PC-9 (cell line): Measurements from ENCODE around the gene ADGRB3. TPM values are rescaled to one million over a fixed set of nuclear protein-coding genes. Genes with fewer than 3 reads are reported as not detected.
A peak's percentile ranks its signal among the peaks of the same experiment; 100 is the strongest.
"Not testable (repeated sequence)": the region's sequence is repeated elsewhere in the genome, so short reads cannot be mapped to it uniquely, and the experiment has no call there.

Experiments
- BruUV-seq: library from RNA; stranded (reverse); fragments of 400-500 nt; replicated peaks from 2 replicates; lab custom pipeline; 2021; lab: Mats Ljungman, UMichigan
- CTCF ChIA-PET: fragments of 300-600 bp; sonication (Branson Sonifier 250); formaldehyde crosslinking; loops from one replicate; lab custom pipeline; 2022; ENCODE audit warnings: antibody characterized with exemption; lab: Charles Lee
- POLR2A ChIA-PET: fragments of 300-600 bp; sonication (Branson Sonifier 250); formaldehyde crosslinking; loops from one replicate; lab custom pipeline; 2022; ENCODE audit warnings: antibody characterized with exemption; ENCODE audit not compliant: unreplicated experiment; lab: Charles Lee
- DNase-seq, 2 experiments: peaks; one replicate each; pipeline versions ENCODE4 v3.0.0 to v3.0.0-alpha.2; 2015 to 2022; ENCODE audit warnings: mixed read lengths in 1 of 2
- H2AFZ ChIP-seq: fragments of 200-600 bp; sonication (generic); 2 replicates; pipeline ENCODE4 v1.8.1; 2017; ENCODE audit warnings: antibody characterized with exemption
- H3F3A ChIP-seq: fragments of 200-600 bp; sonication (generic); 2 replicates; pipeline ENCODE4 v1.8.1; 2017; ENCODE audit warnings: antibody characterized with exemption, mild to moderate bottlenecking, low read depth; ENCODE audit not compliant: insufficient read depth
- H3K27ac ChIP-seq: fragments of 200-600 bp; sonication (generic); 2 replicates; pipeline ENCODE4 v1.6.1; 2016; ENCODE audit warnings: mixed run types
- H3K27me3 ChIP-seq: fragments of 200-600 bp; sonication (generic); 2 replicates; pipeline ENCODE4 v1.6.1; 2016; ENCODE audit warnings: low read depth, mixed run types; ENCODE audit not compliant: insufficient read depth
- H3K36me3 ChIP-seq: fragments of 200-600 bp; sonication (generic); 2 replicates; pipeline ENCODE4 v1.6.1; 2016; ENCODE audit warnings: low read depth, mixed run types
- H3K4me1 ChIP-seq: fragments of 200-600 bp; sonication (generic); replicated peaks from 2 replicates; pipeline ENCODE4 v1.6.1; 2016; ENCODE audit warnings: mixed run types; ENCODE audit not compliant: insufficient read depth
- H3K4me2 ChIP-seq: fragments of 200-600 bp; sonication (generic); 2 replicates; pipeline ENCODE4 v1.6.1; 2017; ENCODE audit warnings: mixed run types
- H3K4me3 ChIP-seq: fragments of 200-600 bp; sonication (generic); 2 replicates; pipeline ENCODE4 v1.6.1; 2016; ENCODE audit warnings: mixed run types
- H3K79me2 ChIP-seq: fragments of 200-600 bp; sonication (generic); 2 replicates; pipeline ENCODE4 v1.6.1; 2017; ENCODE audit warnings: low read depth, mixed run types
- H3K9me2 ChIP-seq: fragments of 200-600 bp; sonication (generic); 2 replicates; pipeline ENCODE4 v1.8.1; 2017; ENCODE audit warnings: mild to moderate bottlenecking; ENCODE audit not compliant: insufficient read depth
- H3K9me3 ChIP-seq: fragments of 200-600 bp; sonication (generic); 2 replicates; pipeline ENCODE4 v1.8.1; 2016; ENCODE audit warnings: low read depth; ENCODE audit not compliant: insufficient read depth
- H4K20me1 ChIP-seq: fragments of 200-600 bp; sonication (generic); 2 replicates; pipeline ENCODE4 v1.8.1; 2017; ENCODE audit not compliant: insufficient read depth
- CTCF ChIP-seq: fragments of 200-600 bp; sonication (generic); conservative IDR thresholded peaks from 2 replicates; pipeline ENCODE4 v1.6.1; 2017; ENCODE audit warnings: mixed run types, antibody characterized with exemption, mild to moderate bottlenecking, moderate library complexity
- EZH2 ChIP-seq: fragments of 200-600 bp; sonication (generic); IDR thresholded peaks from 2 replicates; pipeline ENCODE4 v1.8.0; 2017; ENCODE audit warnings: antibody characterized with exemption, low read depth
- intact Hi-C: fragments of 100-400 bp; cut with micrococcal nuclease; formaldehyde crosslinking; loops from one replicate; pipeline ENCODE4 v1.10.0; 2022; ENCODE audit not compliant: unreplicated experiment
- total RNA-seq: library from RNA; stranded (reverse); gene quantifications from 2 replicates; pipeline ENCODE4 v1.2.3, GENCODE V29; 2021

Gene ADGRB3
- total RNA-seq, 1 experiment from 2014 or later: not detected

GRCh38 chr6:68976260-68976659 is 341.2 kb downstream of the ADGRB3 start:
- intact Hi-C loops: no loop called here
- no peak overlapping the region for H3K4me3 ChIP-seq
- peak; percentile 41; the same call in 1 of the 2 replicates for TF ChIP-seq CTCF
- no peak for TF ChIP-seq EZH2
- no peaks in the 10 kb centered on the region for H3K4me1 ChIP-seq
- ChIA-PET POLR2A (no interaction called here), CTCF (no interaction called here)
- no TSS peak for BruUV-seq
- no peak overlapping the region for H3K27ac ChIP-seq
- no peaks in the 10 kb centered on the region for H3F3A ChIP-seq
- H3K79me2 ChIP-seq: no peaks in the 10 kb centered on the region
- no peak for DNase-seq
- H2AFZ ChIP-seq: no peak overlapping the region
- H3K36me3 ChIP-seq: no peaks in the 10 kb centered on the region
- no peak overlapping the region for H3K4me2 ChIP-seq
- no peaks in the 10 kb centered on the region for H4K20me1 ChIP-seq
- no peaks in the 10 kb centered on the region for H3K9me2 ChIP-seq
- no peaks in the 10 kb centered on the region for H3K27me3 ChIP-seq
- no peaks in the 10 kb centered on the region for H3K9me3 ChIP-seq

- CTCF ChIA-PET: no interaction called here
- POLR2A ChIA-PET: no interaction called here
Measured at GRCh38 chr6:68978411-68978810, 343.3 kb downstream of the ADGRB3 start.

GRCh38 chr6:68981668-68982067 is 346.6 kb downstream of the ADGRB3 start:
- H3K4me3 ChIP-seq, POLR2A ChIA-PET, H3K4me1 ChIP-seq, H3K27me3 ChIP-seq, CTCF ChIA-PET, H3K9me2 ChIP-seq, intact Hi-C loops, H3K79me2 ChIP-seq, H3K36me3 ChIP-seq, H3K4me2 ChIP-seq, H3K27ac ChIP-seq, H2AFZ ChIP-seq, H3F3A ChIP-seq, BruUV-seq, H4K20me1 ChIP-seq, DNase-seq, H3K9me3 ChIP-seq: not testable (repeated sequence)

More at GRCh38 chr6:68978411-68978810, 343.3 kb downstream of the ADGRB3 start:
- Histone ChIP-seq H3K9me3 (no peaks in the 10 kb centered on the region), H3K27me3 (no peaks in the 10 kb centered on the region), H3K4me2 (no peak overlapping the region), H4K20me1 (no peaks in the 10 kb centered on the region), H3K36me3 (no peaks in the 10 kb centered on the region), H3K27ac (no peak overlapping the region), H3K9me2 (no peaks in the 10 kb centered on the region), H3K4me3 (no peak overlapping the region), H3K79me2 (no peaks in the 10 kb centered on the region), H3K4me1 (no peaks in the 10 kb centered on the region), H2AFZ (no peak overlapping the region), H3F3A (no peaks in the 10 kb centered on the region)
- no TSS peak for BruUV-seq
- intact Hi-C loops: no loop called here
- DNase-seq: no peak
- TF ChIP-seq EZH2: no peak
- no peak for TF ChIP-seq CTCF

- ChIA-PET POLR2A (no interaction called here), CTCF (no interaction called here)
- Histone ChIP-seq H3K9me2 (no peaks in the 10 kb centered on the region), H3K27me3 (no peaks in the 10 kb centered on the region), H2AFZ (no peak overlapping the region), H3K9me3 (no peaks in the 10 kb centered on the region), H3K36me3 (no peaks in the 10 kb centered on the region), H4K20me1 (no peaks in the 10 kb centered on the region), H3F3A (no peaks in the 10 kb centered on the region), H3K4me3 (no peak overlapping the region), H3K27ac (no peak overlapping the region), H3K79me2 (no peaks in the 10 kb centered on the region), H3K4me2 (no peak overlapping the region), H3K4me1 (no peaks in the 10 kb centered on the region)
- intact Hi-C loops: no loop called here
- no peak for DNase-seq
- no TSS peak for BruUV-seq
- TF ChIP-seq EZH2: no peak
- TF ChIP-seq CTCF: no peak
Measured at GRCh38 chr6:68988698-68989097, 353.6 kb downstream of the ADGRB3 start.
